ENCODE measurements around the gene ATP5F1E. TPM values are rescaled to one million over a fixed set of nuclear protein-coding genes. Genes with fewer than 3 reads are reported as not detected.

ATP5F1E gene
- total RNA-seq, 6 donors from 2014 or later = 18.9 to 75.0 (median 32.3) TPM

- DNase-seq = no peak
- peaks cover 0 to 5% (median 0%) of the 10 kb centered on the region in 4 donors for H3K4me1 ChIP-seq
- H3K27ac ChIP-seq = no peak overlapping the region
- no peaks in the 10 kb centered on the region for H3K27me3 ChIP-seq
- no peaks in the 10 kb centered on the region for H3K9me3 ChIP-seq
- H3K36me3 ChIP-seq = peaks cover 14 to 41% (median 28%) of the 10 kb centered on the region in 4 donors
- 74 to 79% methylated on average over 5 of the region's 5 CpGs for WGBS, 2 donors
- H3K4me3 ChIP-seq = no peak overlapping the region
- no peak for ATAC-seq (ENCODE audit: low FRiP score in 2 of 2)
- no peak for TF ChIP-seq POLR2A (IDR thresholded peaks at IDR 0.05)
- TF ChIP-seq POLR2AphosphoS5 (IDR thresholded peaks at IDR 0.05) = no peak
- TF ChIP-seq EP300 (IDR thresholded peaks at IDR 0.05) = no peak
- no peak for TF ChIP-seq CTCF (IDR thresholded peaks at IDR 0.05)
Observed at GRCh38 chr20:59020938-59021551, 11.1 kb downstream of the ATP5F1E start.

GRCh38 chr20:59019217-59019616, 12.9 kb downstream of the ATP5F1E start, which contains the start of gene TUBB1:
TUBB1 (plus strand) TSS chr20:59019429; CDS start chr20:59019523, 94 bp downstream.
- no peaks in the 10 kb centered on the region for H3K27me3 ChIP-seq
- 96 to 100% methylated on average over 4 to 5 of the region's 5 CpGs for WGBS, 2 donors
- peaks cover 0 to 5% (median 0%) of the 10 kb centered on the region in 4 donors for H3K4me1 ChIP-seq
- H3K27ac ChIP-seq = no peak within 1 kb of the TSS
- H3K36me3 ChIP-seq = peaks cover 6 to 24% (median 18%) of the 10 kb centered on the region in 4 donors
- H3K9me3 ChIP-seq = no peaks in the 10 kb centered on the region
- no peak for DNase-seq
- no peak for TF ChIP-seq CTCF (IDR thresholded peaks at IDR 0.05)
- TF ChIP-seq POLR2AphosphoS5 (IDR thresholded peaks at IDR 0.05) = no peak
- TF ChIP-seq EP300 (IDR thresholded peaks at IDR 0.05) = no peak
- no peak for TF ChIP-seq POLR2A (IDR thresholded peaks at IDR 0.05)
- ATAC-seq (ENCODE audit: low FRiP score in 2 of 2) = no peak
- no peak within 1 kb of the TSS for H3K4me3 ChIP-seq

- Histone ChIP-seq H3K27me3 (no peaks in the 10 kb centered on the region), H3K9me3 (no peaks in the 10 kb centered on the region), H3K36me3 (peaks cover 4 to 20% (median 14%) of the 10 kb centered on the region in 4 donors), H3K4me3 (no peak overlapping the region), H3K27ac (no peak overlapping the region), H3K4me1 (peaks cover 0 to 5% (median 0%) of the 10 kb centered on the region in 4 donors)
- TF ChIP-seq CTCF (IDR thresholded peaks at IDR 0.05) (no peak), POLR2AphosphoS5 (IDR thresholded peaks at IDR 0.05) (no peak), EP300 (IDR thresholded peaks at IDR 0.05) (no peak), POLR2A (IDR thresholded peaks at IDR 0.05) (no peak)
- ATAC-seq (ENCODE audit: low FRiP score in 2 of 2) (peak in 1 of 2 donors; percentile 8), DNase-seq (peak in 1 of 2 donors; percentile 38)
- 84 to 92% methylated on average over 5 to 10 of the region's 10 CpGs for WGBS, 2 donors
Observed at GRCh38 chr20:59018817-59019216, 13.3 kb downstream of the ATP5F1E start.

GRCh38 chr20:59017493-59018231, 14.5 kb downstream of the ATP5F1E start:
- no peak for ATAC-seq (ENCODE audit: low FRiP score in 2 of 2)
- Histone ChIP-seq H3K4me1 (peaks cover 0 to 5% (median 0%) of the 10 kb centered on the region in 4 donors), H3K4me3 (no peak overlapping the region), H3K36me3 (peaks cover 0 to 8% (median 4%) of the 10 kb centered on the region in 4 donors), H3K9me3 (no peaks in the 10 kb centered on the region), H3K27me3 (no peaks in the 10 kb centered on the region), H3K27ac (no peak overlapping the region)
- TF ChIP-seq CTCF (IDR thresholded peaks at IDR 0.05) (no peak), POLR2A (IDR thresholded peaks at IDR 0.05) (no peak), POLR2AphosphoS5 (IDR thresholded peaks at IDR 0.05) (no peak), EP300 (IDR thresholded peaks at IDR 0.05) (no peak)
- 91 to 94% methylated on average over 6 to 16 of the region's 16 CpGs for WGBS, 2 donors
- DNase-seq = peak in 1 of 2 donors; percentile 21

Measured in upper lobe of left lung (tissue), 6 donors.